Activated naive CD4-positive, alpha-beta T cell treated with anti-CD3 and anti-CD28 coated beads for 36 hours (primary cell): ENCODE results near the gene BCL6. TPM values are rescaled to one million over a fixed set of nuclear protein-coding genes. Genes with fewer than 3 reads are reported as not detected.

ENCODE experiments used
- CTCF ChIA-PET: fragments of 350-600 bp; sonication (Branson Sonifier 250); formaldehyde crosslinking; loops from one replicate; lab custom pipeline; 2021; ENCODE audit warnings: antibody characterized with exemption; lab: Charles Lee
- DNase-seq: peaks from one replicate; pipeline ENCODE4 v3.0.0-alpha.2; 2020
- H3K27ac Mint-ChIP-seq: one replicate; pipeline ENCODE4 v1.8.0; 2021; ENCODE audit warnings: mild to moderate bottlenecking, mixed read lengths
- H3K27me3 Mint-ChIP-seq: one replicate; pipeline ENCODE4 v1.8.0; 2021; ENCODE audit warnings: low read depth, mixed read lengths
- H3K36me3 Mint-ChIP-seq: one replicate; pipeline ENCODE4 v1.8.0; 2021; ENCODE audit warnings: low read depth, mixed read lengths
- H3K4me1 Mint-ChIP-seq: one replicate; pipeline ENCODE4 v1.8.0; 2021; ENCODE audit warnings: low read depth, mixed read lengths
- H3K4me3 Mint-ChIP-seq: one replicate; pipeline ENCODE4 v1.8.0; 2021; ENCODE audit warnings: mild to moderate bottlenecking, moderate library complexity, mixed read lengths
- H3K9me3 Mint-ChIP-seq: one replicate; pipeline ENCODE4 v1.8.0; 2021; ENCODE audit warnings: mixed read lengths
- intact Hi-C: fragments of 100-400 bp; cut with micrococcal nuclease; formaldehyde crosslinking; loops from one replicate; pipeline ENCODE4 v1.15.1; 2023
- total RNA-seq, 2 experiments: library from RNA; stranded (reverse); gene quantifications; one replicate each; pipeline ENCODE4 v1.2.3, GENCODE V29; 2021

Gene BCL6
- total RNA-seq, 2 experiments from 2014 or later, result 98.9 to 101 TPM

DNA sequence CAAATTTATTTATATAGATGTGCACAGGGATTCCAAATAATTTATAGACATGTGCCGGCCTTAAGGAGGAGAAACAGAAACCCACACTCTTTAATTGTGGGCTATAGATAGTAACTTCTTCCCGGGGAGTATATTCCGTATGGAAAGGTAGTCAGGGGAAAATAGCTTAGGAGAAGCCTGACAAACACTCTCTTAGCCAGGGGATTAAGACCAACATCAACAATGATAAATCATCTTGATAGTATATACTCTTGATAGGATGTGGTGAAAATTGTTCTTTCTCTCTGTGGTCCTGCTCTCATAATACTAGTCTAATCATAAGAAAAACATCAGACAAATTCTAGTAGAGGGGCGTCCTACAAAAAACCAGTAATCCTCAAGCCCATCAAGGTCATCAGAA is 8.2 kb upstream of the BCL6 start:
- no peak overlapping the region for H3K27ac Mint-ChIP-seq
- no peak overlapping the region for H3K4me3 Mint-ChIP-seq
- CTCF ChIA-PET, result no interaction called here
- no peaks in the 10 kb centered on the region for H3K9me3 Mint-ChIP-seq
- H3K27me3 Mint-ChIP-seq, result no peaks in the 10 kb centered on the region
- H3K4me1 Mint-ChIP-seq, result peaks cover 36% of the 10 kb centered on the region
- intact Hi-C loops, result no loop called here
- DNase-seq, result no peak
- H3K36me3 Mint-ChIP-seq, result no peaks in the 10 kb centered on the region

DNA sequence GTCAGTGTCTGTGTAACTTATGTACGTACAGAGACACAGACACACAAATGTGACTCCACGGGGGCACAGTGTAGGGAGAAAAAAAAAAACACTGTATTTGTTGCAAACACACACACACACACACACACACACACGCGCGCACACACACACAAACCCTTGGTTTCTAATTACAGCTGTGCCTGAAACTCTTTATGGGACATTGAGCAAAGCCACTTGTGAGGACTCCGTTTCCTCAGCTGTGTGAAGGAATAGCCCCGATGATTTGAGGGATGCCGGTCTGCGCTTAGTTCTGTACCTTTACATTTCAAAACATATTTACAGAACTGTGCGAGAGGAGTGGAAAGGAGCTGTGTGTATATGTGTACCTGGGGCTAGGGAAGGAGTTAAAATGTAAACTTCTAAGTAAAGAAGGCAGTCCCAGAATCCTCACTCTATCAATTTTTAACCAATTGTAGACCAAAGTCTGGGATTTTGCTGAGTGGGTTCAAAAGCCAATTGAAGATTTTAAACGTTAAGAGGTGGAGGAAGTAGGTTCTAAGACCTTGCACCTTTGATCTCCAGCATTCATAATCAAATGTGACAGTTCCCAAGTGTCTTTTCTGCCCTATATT is 5.3 kb upstream of the BCL6 start:
- no peak overlapping the region for H3K4me3 Mint-ChIP-seq
- no peaks in the 10 kb centered on the region for H3K36me3 Mint-ChIP-seq
- no peaks in the 10 kb centered on the region for H3K27me3 Mint-ChIP-seq
- intact Hi-C loops, result no loop called here
- peak; percentile 22 for DNase-seq
- CTCF ChIA-PET, result interaction anchor here (0.6 to 4.4 kb wide), 5 partner anchors 12 to 899 kb away, joined by 3 to 39 read pairs (median 4); no protein-coding TSS in a partner anchor
- H3K27ac Mint-ChIP-seq, result no peak overlapping the region
- H3K9me3 Mint-ChIP-seq, result no peaks in the 10 kb centered on the region
- H3K4me1 Mint-ChIP-seq, result peaks cover 47% of the 10 kb centered on the region

DNA sequence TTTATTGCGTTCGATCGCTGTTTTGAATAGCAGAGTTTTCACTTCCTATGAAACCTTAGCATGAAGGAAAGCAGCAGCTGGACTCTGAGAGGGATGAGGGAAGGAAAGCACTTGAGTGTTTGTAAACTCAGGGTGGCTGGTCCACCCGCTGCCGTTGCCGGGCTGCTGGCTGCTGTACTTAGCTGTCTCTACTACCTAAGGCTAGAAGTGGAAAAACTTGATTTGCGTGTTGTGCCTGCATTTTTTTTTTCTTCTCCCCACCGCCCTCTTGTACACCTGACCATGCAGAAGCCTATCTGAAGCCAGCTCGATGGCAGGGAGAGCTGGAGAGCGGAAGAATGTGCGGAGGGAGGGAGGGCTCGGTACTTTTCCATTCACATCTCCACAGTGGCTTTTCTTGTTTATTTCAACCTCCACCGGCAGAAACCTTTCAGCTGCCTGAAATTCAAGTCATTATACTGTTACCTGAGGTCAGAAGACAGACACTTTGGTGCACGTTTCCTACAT is 4.8 kb upstream of the BCL6 start:
- intact Hi-C loops, result no loop called here
- Mint-ChIP-seq H3K27me3 (no peaks in the 10 kb centered on the region), H3K36me3 (no peaks in the 10 kb centered on the region), H3K4me3 (no peak overlapping the region), H3K27ac (no peak overlapping the region), H3K4me1 (peaks cover 47% of the 10 kb centered on the region), H3K9me3 (no peaks in the 10 kb centered on the region)
- CTCF ChIA-PET, result interaction anchor here (0.5 to 5.3 kb wide), 9 partner anchors 11 to 1203 kb away, joined by 3 to 40 read pairs (median 3); no protein-coding TSS in a partner anchor
- no peak for DNase-seq

DNA sequence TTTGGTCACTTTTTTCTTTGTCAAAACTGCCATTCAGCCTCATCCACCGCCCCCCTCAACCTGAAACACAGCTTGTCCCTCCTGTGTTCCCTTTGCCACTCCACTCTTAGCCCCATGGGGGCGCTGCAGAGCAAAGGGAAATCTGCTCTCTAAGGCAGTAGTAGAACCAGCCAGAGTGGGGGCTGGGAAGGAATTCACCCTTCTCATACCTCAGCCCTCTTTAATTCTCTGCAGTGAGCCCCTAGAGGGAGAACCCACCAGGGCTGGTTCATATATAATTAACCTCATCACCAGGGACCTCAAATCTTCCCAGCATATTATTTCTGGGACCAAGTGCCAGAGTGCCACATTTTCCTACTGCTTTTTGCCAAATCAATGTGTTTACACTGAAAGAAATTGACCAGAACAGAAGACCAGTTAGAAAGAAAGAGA is 2.8 kb upstream of the BCL6 start:
- H3K4me3 Mint-ChIP-seq, result no peak overlapping the region
- H3K27me3 Mint-ChIP-seq, result no peaks in the 10 kb centered on the region
- intact Hi-C loops, result loop anchor here (1.0 to 10.0 kb wide), 7 partner anchors 8 to 1813 kb away; partner anchors contain the start of gene TRA2B
- H3K9me3 Mint-ChIP-seq, result no peaks in the 10 kb centered on the region
- peaks cover 14% of the 10 kb centered on the region for H3K36me3 Mint-ChIP-seq
- H3K27ac Mint-ChIP-seq, result peak overlapping the region; percentile 97
- CTCF ChIA-PET, result interaction anchor here (0.6 to 5.3 kb wide), 21 partner anchors 9 to 575 kb away, joined by 3 to 40 read pairs (median 4); no protein-coding TSS in a partner anchor
- peak; percentile 97 for DNase-seq
- peaks cover 47% of the 10 kb centered on the region for H3K4me1 Mint-ChIP-seq

GRCh38 chr3:187747506-187747905 is 2.2 kb upstream of the BCL6 start:
- CTCF ChIA-PET, result interaction anchor here (0.6 to 5.3 kb wide), 23 partner anchors 9 to 1207 kb away, joined by 3 to 40 read pairs (median 5); no protein-coding TSS in a partner anchor
- H3K4me1 Mint-ChIP-seq, result peaks cover 47% of the 10 kb centered on the region
- intact Hi-C loops, result loop anchor here (1.0 to 10.0 kb wide), 5 partner anchors 23 to 1813 kb away; partner anchors contain the start of gene TRA2B
- H3K36me3 Mint-ChIP-seq, result peaks cover 15% of the 10 kb centered on the region
- no peak for DNase-seq
- H3K9me3 Mint-ChIP-seq, result no peaks in the 10 kb centered on the region
- no peaks in the 10 kb centered on the region for H3K27me3 Mint-ChIP-seq
- peak overlapping the region; percentile 97 for H3K27ac Mint-ChIP-seq
- peak overlapping the region; percentile 86 for H3K4me3 Mint-ChIP-seq

- peaks cover 20% of the 10 kb centered on the region for H3K36me3 Mint-ChIP-seq
- peak overlapping the region; percentile 86 for H3K4me3 Mint-ChIP-seq
- DNase-seq, result peak; percentile 39
- H3K9me3 Mint-ChIP-seq, result no peaks in the 10 kb centered on the region
- peak overlapping the region; percentile 97 for H3K27ac Mint-ChIP-seq
- peaks cover 53% of the 10 kb centered on the region for H3K4me1 Mint-ChIP-seq
- H3K27me3 Mint-ChIP-seq, result no peaks in the 10 kb centered on the region
- CTCF ChIA-PET, result interaction anchor here (0.6 to 5.3 kb wide), 20 partner anchors 8 to 1208 kb away, joined by 3 to 40 read pairs (median 5); no protein-coding TSS in a partner anchor
- intact Hi-C loops, result loop anchor here (1.0 to 10.0 kb wide), 6 partner anchors 24 to 1812 kb away; partner anchors contain the start of gene TRA2B
Measured at GRCh38 chr3:187746442-187747281, 1.4 kb upstream of the BCL6 start.

DNA sequence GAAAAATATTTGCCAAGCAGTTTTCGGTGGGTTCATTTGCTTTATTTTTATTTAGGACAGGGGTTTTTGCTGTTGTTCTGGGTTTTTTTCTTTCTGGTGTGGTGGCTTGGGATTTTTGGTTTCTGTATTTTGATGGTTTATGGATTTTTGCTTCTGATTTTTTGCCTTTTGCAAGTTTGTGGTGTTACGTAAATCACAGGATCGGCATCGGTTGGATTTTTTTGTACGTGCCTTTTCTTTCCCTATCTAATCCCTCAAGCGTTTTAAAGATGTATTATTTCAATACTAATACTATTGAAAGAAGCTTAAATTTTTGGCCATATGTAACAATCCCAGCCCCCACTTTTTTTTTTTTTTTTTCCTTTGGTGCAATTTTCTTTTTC is 782 bp upstream of the BCL6 start:
- Mint-ChIP-seq H3K27ac (peak overlapping the region; percentile 97), H3K36me3 (peaks cover 26% of the 10 kb centered on the region), H3K4me3 (peak overlapping the region; percentile 86), H3K4me1 (peaks cover 48% of the 10 kb centered on the region), H3K9me3 (no peaks in the 10 kb centered on the region), H3K27me3 (no peaks in the 10 kb centered on the region)
- CTCF ChIA-PET, result interaction anchor here (0.6 to 5.3 kb wide), 12 partner anchors 7 to 1209 kb away, joined by 3 to 40 read pairs (median 6); no protein-coding TSS in a partner anchor
- intact Hi-C loops, result loop anchor here (1.0 to 10.0 kb wide), 3 partner anchors 54 to 1811 kb away; partner anchors contain the start of gene TRA2B
- DNase-seq, result no peak

GRCh38 chr3:187744169-187745151 is 808 bp downstream of the BCL6 start:
- peaks cover 41% of the 10 kb centered on the region for H3K4me1 Mint-ChIP-seq
- H3K27me3 Mint-ChIP-seq, result no peaks in the 10 kb centered on the region
- intact Hi-C loops, result loop anchor here (1.0 to 10.0 kb wide), 14 partner anchors 63 to 1810 kb away; partner anchors contain the start of gene TRA2B
- CTCF ChIA-PET, result interaction anchor here (0.6 to 5.3 kb wide), 11 partner anchors 26 to 1209 kb away, joined by 3 to 40 read pairs (median 8); no protein-coding TSS in a partner anchor
- peaks cover 30% of the 10 kb centered on the region for H3K36me3 Mint-ChIP-seq
- DNase-seq, result peak; percentile 49
- peak overlapping the region; percentile 86 for H3K4me3 Mint-ChIP-seq
- H3K27ac Mint-ChIP-seq, result peak overlapping the region; percentile 97
- no peaks in the 10 kb centered on the region for H3K9me3 Mint-ChIP-seq

GRCh38 chr3:187743195-187744141 is 1.8 kb downstream of the BCL6 start:
- Mint-ChIP-seq H3K27me3 (no peaks in the 10 kb centered on the region), H3K36me3 (peaks cover 33% of the 10 kb centered on the region), H3K9me3 (no peaks in the 10 kb centered on the region), H3K27ac (peak overlapping the region; percentile 97), H3K4me1 (peaks cover 31% of the 10 kb centered on the region), H3K4me3 (peak overlapping the region; percentile 86)
- peak; percentile 73 for DNase-seq
- intact Hi-C loops, result loop anchor here (5.0 to 10.0 kb wide), 5 partner anchors 694 to 1809 kb away; partner anchors contain the start of gene TRA2B
- CTCF ChIA-PET, result interaction anchor here (0.6 to 2.6 kb wide), 13 partner anchors 175 to 1213 kb away, joined by 3 to 27 read pairs (median 4); no protein-coding TSS in a partner anchor
